Suppressor macrophage treated with lipopolysaccharide for 1 hour (primary cell): ENCODE measurements around the gene SLC25A27.

Source experiments
- DNase-seq, 3 donors: peaks; one replicate each; pipeline ENCODE4 v3.0.0-alpha.2; 2020 to 2022

SLC25A27 gene

GRCh38 chr6:46651816-46652215, 959 bp upstream of the SLC25A27 start:
- no peak for DNase-seq

DNA sequence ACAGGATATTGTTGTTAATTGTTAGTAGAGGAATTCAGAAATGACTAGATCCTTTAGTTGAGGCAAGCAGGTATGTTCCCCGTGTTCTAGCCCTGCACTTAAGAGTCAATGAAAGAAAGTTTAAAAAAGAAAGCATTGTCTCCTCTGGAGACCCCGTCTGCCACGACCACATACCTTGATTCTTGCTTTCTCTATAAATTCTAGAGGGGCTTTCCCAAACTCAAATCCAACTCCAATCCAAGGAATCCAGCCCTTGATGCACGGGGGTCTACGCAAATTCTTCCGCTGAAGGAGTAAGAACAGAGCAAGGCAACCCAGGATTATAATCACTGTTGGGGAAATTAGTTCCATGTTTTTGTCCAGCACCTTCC, 558 bp upstream of the SLC25A27 start:
- DNase-seq: no peak

DNA sequence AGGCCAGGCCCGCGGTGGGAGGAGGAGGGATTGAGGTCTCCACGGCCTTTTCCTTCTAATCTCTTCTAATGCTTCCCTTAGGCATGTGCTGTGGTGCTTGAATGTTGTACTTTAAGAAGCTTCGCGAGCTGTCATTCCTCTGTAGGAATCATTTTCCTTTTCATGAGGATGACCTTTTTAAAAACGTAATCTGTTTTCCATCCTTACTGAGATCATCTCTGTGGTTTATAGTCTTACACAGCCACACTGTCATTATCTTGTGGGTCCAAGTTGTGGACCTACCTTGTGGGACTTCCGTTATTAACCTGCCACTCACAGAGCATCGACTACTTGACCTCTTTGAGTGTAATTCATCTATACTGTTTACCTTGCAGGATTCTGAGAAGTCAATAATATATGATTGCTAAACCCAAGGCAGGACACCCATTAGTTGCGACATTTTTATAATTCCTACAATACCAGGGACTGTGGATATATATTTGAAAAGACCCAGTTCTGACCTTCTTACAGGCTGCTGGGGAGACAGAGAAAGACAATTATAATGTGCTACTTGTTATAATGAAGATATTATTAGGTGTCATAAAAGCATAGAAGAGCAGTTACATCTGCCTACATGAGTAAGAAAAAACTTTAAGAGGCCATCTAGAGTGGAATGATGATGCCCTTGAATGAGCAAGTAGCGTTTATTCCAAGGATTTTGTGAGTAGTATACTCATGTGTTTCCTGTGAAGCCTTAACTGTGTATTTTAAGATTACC, 842 bp downstream of the SLC25A27 start:
- peak in 1 of 3 donors; percentile 26 for DNase-seq

- peak in 1 of 3 donors; percentile 9 for DNase-seq
Measured at GRCh38 chr6:46655803-46656202, 3.0 kb downstream of the SLC25A27 start.

DNA sequence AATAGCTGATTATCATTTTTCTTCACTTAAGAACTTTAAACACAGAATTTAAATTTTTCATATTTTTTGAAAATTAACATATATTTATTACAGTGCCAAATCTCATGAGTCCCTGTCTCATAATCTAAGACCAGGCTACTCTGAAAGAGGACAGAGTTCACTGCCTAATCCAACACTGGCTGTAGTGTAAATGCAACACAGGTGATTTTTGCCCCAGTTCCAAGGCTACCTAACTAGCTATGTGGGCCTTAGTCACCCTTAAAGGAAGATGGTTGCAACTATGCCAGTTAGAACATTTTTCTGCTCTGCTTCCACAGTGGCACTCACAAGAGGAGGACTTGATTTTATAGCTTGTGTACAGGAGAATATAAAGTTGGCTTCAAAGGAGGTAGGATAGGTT, 4.9 kb downstream of the SLC25A27 start:
- no peak for DNase-seq

DNA sequence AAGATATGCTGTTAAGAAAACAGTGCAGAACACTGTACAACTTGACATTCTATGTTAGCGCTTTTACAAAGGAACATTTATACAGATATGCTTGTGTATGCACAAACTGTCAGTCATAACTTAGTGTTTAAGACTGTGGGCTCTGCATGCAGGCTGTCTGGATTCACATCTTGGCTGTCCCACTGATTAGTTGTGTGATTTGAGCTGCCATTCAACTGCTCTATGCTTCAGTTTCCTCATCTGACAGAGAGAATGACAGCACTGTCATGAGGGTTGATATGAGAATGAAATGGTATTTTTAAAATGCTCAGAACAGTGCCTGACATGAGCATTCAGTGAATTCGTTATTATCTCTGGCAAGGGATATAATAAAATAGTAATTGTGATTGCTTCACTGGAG, 8.7 kb downstream of the SLC25A27 start:
- no peak for DNase-seq

DNA sequence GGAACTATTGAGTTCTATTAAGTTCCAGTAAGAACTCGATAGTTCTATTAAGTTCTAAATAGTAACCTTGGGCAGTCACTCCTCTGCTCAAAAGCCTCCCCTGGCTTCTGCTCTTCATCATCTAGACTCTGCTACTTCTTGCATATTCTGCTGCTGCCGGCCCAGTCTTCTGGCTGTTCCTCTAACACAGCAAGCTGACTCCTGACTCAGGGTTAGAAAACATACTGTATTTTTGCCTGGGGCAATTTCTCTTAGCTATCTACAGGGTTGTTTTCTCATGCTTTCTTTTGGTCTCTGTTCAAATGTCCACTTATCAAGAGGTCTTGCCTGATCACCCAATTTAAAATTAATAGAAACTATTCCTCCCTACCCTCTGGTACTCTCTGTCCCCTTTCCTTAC, 14.6 kb downstream of the SLC25A27 start:
- DNase-seq: no peak

DNA sequence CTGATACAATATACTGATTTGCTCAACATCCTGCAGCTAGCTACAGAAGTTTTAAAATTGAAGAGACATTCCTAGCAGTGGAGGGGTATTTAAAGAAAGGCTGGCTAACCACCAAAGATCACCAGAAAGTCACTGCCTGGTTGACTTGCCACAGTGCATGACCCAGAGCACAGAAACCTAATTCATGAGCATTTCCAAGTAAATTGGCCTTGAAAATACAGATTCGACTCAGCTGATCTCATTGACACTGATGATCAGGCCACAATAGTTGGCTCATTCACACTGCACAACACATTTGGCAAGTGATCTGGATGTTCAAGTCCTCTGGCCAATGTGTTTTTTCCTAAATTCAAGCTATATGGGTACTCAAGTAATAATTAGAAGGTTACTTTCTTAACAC, 21.6 kb downstream of the SLC25A27 start:
- DNase-seq: no peak

- DNase-seq: no peak
Measured at GRCh38 chr6:46676604-46677313, 24.0 kb downstream of the SLC25A27 start.

- DNase-seq: no peak
Measured at GRCh38 chr6:46677314-46677654, 24.5 kb downstream of the SLC25A27 start.

DNA sequence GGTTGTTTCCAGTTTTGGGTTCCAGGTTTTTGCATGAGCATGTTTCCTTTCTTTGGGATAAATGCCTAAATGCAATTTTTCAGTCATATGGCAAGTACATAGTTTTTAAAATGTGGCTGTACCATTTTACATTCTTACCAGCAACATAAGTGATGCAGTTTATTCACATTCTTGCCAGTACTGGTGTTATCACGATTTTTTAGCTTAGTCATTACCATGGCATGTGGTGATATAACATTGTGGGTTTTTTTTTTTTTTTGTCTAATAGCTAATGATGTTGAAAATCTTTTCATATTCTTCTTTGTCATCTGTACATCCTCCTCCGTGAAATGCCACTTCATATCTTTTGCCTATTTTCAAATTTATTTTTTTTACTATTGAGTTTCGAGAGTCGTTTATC, 32.0 kb downstream of the SLC25A27 start:
- no peak for DNase-seq

GRCh38 chr6:46687619-46688097, 34.9 kb downstream of the SLC25A27 start, which contains the start of gene TDRD6:
Gene TDRD6, plus strand, starts transcription at chr6:46687885. Its CDS starts 244 bp downstream, at chr6:46688129.
- no peak for DNase-seq

DNA sequence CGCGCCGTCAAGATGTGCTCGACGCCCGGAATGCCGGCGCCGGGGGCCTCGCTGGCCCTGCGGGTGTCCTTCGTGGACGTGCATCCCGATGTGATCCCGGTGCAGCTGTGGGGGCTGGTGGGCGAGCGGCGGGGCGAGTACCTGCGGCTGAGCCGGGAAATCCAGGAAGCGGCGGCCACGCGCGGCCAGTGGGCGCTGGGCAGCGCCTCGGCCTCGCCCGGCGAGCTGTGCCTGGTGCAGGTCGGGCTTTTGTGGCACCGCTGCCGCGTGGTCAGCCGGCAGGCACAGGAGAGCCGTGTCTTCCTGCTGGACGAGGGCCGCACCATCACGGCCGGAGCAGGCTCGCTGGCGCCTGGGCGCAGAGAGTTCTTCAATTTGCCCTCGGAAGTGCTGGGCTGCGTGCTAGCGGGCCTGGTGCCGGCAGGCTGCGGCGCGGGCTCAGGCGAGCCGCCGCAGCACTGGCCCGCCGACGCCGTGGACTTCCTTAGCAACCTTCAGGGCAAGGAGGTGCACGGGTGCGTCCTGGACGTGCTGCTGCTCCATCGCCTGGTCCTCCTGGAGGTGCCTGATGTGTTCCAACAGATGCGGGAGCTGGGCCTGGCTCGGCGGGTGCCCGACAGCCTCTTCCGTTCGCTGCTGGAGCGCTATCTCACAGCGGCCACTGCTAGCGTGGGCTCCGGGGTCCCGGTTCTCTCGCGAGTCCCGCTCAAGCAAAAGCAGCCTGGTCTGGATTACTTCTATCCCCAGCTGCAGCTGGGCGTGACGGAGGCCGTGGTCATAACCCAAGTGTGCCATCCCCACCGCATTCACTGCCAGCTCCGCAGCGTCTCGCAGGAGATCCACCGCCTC, 35.6 kb downstream of the SLC25A27 start:
- no peak for DNase-seq

DNA sequence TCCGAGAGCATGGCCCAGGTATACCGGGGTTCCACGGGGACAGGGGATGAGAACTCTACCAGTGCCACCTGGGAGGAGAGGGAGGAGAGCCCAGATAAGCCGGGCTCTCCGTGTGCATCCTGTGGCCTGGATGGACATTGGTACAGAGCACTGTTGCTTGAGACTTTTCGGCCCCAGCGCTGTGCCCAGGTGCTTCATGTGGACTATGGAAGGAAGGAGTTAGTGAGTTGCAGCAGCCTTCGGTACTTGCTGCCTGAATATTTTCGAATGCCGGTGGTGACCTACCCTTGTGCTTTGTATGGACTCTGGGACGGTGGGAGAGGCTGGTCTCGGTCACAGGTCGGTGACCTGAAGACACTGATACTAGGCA, 36.2 kb downstream of the SLC25A27 start:
- no peak for DNase-seq

DNA sequence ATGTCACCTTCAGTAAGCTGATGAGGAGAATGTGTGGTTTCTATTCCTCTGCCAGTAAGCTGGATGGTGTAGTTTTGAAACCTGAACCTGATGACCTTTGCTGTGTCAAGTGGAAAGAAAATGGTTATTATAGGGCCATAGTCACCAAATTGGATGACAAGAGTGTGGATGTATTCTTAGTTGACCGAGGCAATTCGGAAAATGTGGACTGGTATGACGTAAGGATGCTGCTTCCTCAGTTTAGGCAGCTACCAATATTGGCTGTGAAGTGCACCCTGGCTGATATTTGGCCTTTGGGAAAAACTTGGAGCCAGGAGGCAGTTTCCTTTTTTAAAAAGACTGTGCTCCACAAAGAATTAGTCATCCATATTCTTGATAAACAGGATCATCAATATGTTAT, 36.9 kb downstream of the SLC25A27 start:
- DNase-seq: no peak

GRCh38 chr6:46690141-46690755, 37.5 kb downstream of the SLC25A27 start:
- no peak for DNase-seq

DNA sequence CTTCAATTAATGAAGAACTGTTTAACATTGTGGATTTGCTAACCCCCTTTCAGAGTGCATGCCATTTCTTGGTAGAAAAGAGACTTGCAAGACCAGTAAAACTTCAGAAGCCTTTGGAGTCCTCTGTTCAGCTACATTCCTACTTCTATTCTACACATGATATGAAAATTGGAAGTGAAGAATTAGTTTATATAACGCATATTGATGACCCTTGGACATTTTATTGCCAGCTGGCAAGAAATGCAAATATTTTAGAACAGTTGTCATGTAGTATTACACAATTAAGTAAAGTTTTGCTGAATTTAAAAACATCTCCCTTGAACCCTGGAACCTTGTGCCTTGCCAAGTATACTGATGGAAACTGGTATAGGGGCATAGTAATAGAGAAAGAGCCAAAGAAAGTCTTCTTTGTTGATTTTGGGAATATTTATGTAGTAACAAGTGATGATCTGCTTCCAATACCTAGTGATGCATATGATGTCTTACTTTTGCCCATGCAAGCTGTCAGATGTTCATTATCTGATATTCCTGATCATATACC, 38.2 kb downstream of the SLC25A27 start:
- DNase-seq: no peak

- no peak for DNase-seq
Measured at GRCh38 chr6:46699970-46700369, 47.2 kb downstream of the SLC25A27 start.

GRCh38 chr6:46704562-46704961, 51.8 kb downstream of the SLC25A27 start:
- peak; percentile 54 to 75 (median 57) for DNase-seq

DNA sequence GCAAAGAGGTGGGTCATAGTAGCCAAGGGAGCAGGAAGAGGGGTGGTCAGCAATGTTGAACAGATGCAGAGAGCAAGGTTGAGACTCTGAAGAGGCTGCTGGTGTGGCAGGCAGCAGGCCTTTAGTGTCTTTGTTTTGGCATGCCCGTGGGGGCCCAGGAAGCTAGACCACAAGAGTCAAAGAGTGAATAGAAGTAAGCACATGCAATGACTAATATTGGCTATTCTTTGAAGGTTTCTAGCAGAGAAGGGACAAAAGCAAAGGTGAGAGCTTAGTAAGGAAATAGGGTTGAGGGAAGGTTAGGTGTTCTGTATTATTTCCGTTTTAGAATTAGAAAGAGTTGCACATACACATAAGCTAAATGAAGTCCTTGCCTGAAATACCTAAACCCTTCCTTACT, 53.7 kb downstream of the SLC25A27 start:
- no peak for DNase-seq

- DNase-seq: peak in 1 of 3 donors; percentile 31
Measured at GRCh38 chr6:46711491-46711890, 58.7 kb downstream of the SLC25A27 start.

GRCh38 chr6:46715141-46715540, 62.4 kb downstream of the SLC25A27 start:
- DNase-seq: peak; percentile 71 to 92 (median 87)

DNA sequence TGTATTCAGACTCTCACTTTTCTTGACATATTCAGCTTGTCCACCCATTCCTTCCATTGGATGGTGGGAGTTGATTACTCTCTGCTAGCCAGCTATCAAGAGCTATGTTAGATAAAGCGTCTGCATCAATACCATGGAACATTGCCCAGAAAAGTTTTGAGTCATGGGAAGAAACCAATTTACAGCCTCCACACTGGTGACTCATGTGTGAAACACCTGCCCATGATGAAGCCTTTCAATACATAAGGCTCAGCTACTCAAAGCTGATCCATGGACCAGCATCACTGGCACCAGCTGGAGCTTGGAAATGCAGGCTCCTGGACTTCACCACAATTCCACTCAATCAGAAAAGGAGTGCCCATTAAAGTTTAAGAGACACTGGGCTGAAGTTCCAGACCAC, 66.3 kb downstream of the SLC25A27 start:
- peak; percentile 38 to 44 (median 41) for DNase-seq
